Peyer's patch (tissue), 4 donors: ENCODE measurements around the gene BMP6. TPM values are rescaled to one million over a fixed set of nuclear protein-coding genes. Genes with fewer than 3 reads are reported as not detected.

Experiments
- DNase-seq, 3 donors: peaks; one replicate each; pipeline ENCODE4 v3.0.0-alpha.2; 2017 to 2019
- H3K27ac ChIP-seq, 4 donors: fragments of 200-600 bp; sonication (generic); one replicate each; pipeline ENCODE4 v1.5.1; 2016 to 2019
- H3K27me3 ChIP-seq, 2 donors: fragments of 200-600 bp; sonication (generic); one replicate each; pipeline ENCODE4 v1.5.1; 2019
- H3K36me3 ChIP-seq, 3 donors: fragments of 200-600 bp; sonication (generic); one replicate each; pipeline ENCODE4 v1.5.1; 2016 to 2019
- H3K4me1 ChIP-seq, 4 donors: fragments of 200-600 bp; sonication (generic); one replicate each; pipeline ENCODE4 v1.5.1; 2016 to 2019
- H3K4me3 ChIP-seq, 4 donors: fragments of 200-600 bp; sonication (generic); 1 replicate in 3 of 4; 2 replicates in 1 of 4; pipeline ENCODE4 v1.5.1; 2016 to 2019; ENCODE audit warnings: mild to moderate bottlenecking in 1 of 4
- H3K9me3 ChIP-seq, 4 donors: fragments of 200-600 bp; sonication (generic); one replicate each; pipeline ENCODE4 v1.5.1; 2016 to 2019; ENCODE audit warnings: mild to moderate bottlenecking in 1 of 4
- CTCF ChIP-seq, 6 experiments: fragments of 450-650 bp in 4 of 6; fragments of 200-600 bp in 2 of 6; sonication (generic) in 1 of 6; IDR thresholded peaks; one replicate each; pipeline ENCODE4 v1.5.1; 2017 to 2019; ENCODE audit warnings: antibody characterized with exemption in 6 of 6, mild to moderate bottlenecking in 3 of 6, moderate library complexity in 1 of 6
- POLR2A ChIP-seq, 2 donors: fragments of 450-650 bp; IDR thresholded peaks; one replicate each; pipeline ENCODE4 v1.5.1; 2017; ENCODE audit warnings: antibody characterized with exemption in 2 of 2, mild to moderate bottlenecking in 2 of 2, moderate library complexity in 2 of 2
- total RNA-seq, 4 donors: library from RNA; depleted of rRNA; stranded (reverse); fragments of >200 nt; gene quantifications; one replicate each; pipeline ENCODE4 v1.1.0, GENCODE V29; 2016

The BMP6 gene
- total RNA-seq, 4 donors from 2014 or later = 0.88 to 3.6 (median 2.2) TPM

GRCh38 chr6:7914991-7915789, 189.3 kb downstream of the BMP6 start:
- Histone ChIP-seq H3K27me3 (no peaks in the 10 kb centered on the region), H3K36me3 (no peaks in the 10 kb centered on the region), H3K4me1 (peaks cover 0 to 9% (median 0%) of the 10 kb centered on the region in 4 donors), H3K4me3 (no peak overlapping the region), H3K27ac (peak overlapping the region in 1 of 4 donors; percentile 29), H3K9me3 (no peaks in the 10 kb centered on the region)
- peak in 2 of 3 donors; percentile 69 to 73 for DNase-seq
- TF ChIP-seq CTCF (IDR thresholded peaks at IDR 0.05) = no peak
- TF ChIP-seq POLR2A (IDR thresholded peaks at IDR 0.05) = no peak

- H3K27ac ChIP-seq = peak overlapping the region in 2 of 4 donors; percentile 14 to 66
- no peak for DNase-seq
- H3K4me3 ChIP-seq = no peak overlapping the region
- no peaks in the 10 kb centered on the region for H3K27me3 ChIP-seq
- H3K4me1 ChIP-seq = no peaks in the 10 kb centered on the region
- no peak for TF ChIP-seq POLR2A (IDR thresholded peaks at IDR 0.05)
- TF ChIP-seq CTCF (IDR thresholded peaks at IDR 0.05) = no peak
- no peaks in the 10 kb centered on the region for H3K9me3 ChIP-seq
- no peaks in the 10 kb centered on the region for H3K36me3 ChIP-seq
Observed at GRCh38 chr6:7916959-7917358, 191.1 kb downstream of the BMP6 start.

GRCh38 chr6:7917729-7918128, 191.8 kb downstream of the BMP6 start:
- Histone ChIP-seq H3K27ac (peak overlapping the region in 2 of 4 donors; percentile 8 to 66), H3K36me3 (no peaks in the 10 kb centered on the region), H3K27me3 (no peaks in the 10 kb centered on the region), H3K9me3 (no peaks in the 10 kb centered on the region), H3K4me3 (no peak overlapping the region), H3K4me1 (no peaks in the 10 kb centered on the region)
- TF ChIP-seq POLR2A (IDR thresholded peaks at IDR 0.05) = no peak
- no peak for TF ChIP-seq CTCF (IDR thresholded peaks at IDR 0.05)
- DNase-seq = peak in 1 of 3 donors; percentile 41

GRCh38 chr6:7918403-7918802, 192.5 kb downstream of the BMP6 start:
- no peak overlapping the region for H3K27ac ChIP-seq
- no peak for DNase-seq
- TF ChIP-seq POLR2A (IDR thresholded peaks at IDR 0.05) (no peak), CTCF (IDR thresholded peaks at IDR 0.05) (no peak)
- no peaks in the 10 kb centered on the region for H3K9me3 ChIP-seq
- H3K4me3 ChIP-seq = no peak overlapping the region
- H3K4me1 ChIP-seq = no peaks in the 10 kb centered on the region
- no peaks in the 10 kb centered on the region for H3K36me3 ChIP-seq
- H3K27me3 ChIP-seq = no peaks in the 10 kb centered on the region

GRCh38 chr6:7919871-7920270, 194.0 kb downstream of the BMP6 start:
- TF ChIP-seq CTCF (IDR thresholded peaks at IDR 0.05) = no peak
- no peak for TF ChIP-seq POLR2A (IDR thresholded peaks at IDR 0.05)
- no peaks in the 10 kb centered on the region for H3K36me3 ChIP-seq
- H3K27ac ChIP-seq = no peak overlapping the region
- H3K4me3 ChIP-seq = no peak overlapping the region
- no peaks in the 10 kb centered on the region for H3K27me3 ChIP-seq
- H3K4me1 ChIP-seq = no peaks in the 10 kb centered on the region
- H3K9me3 ChIP-seq = no peaks in the 10 kb centered on the region
- DNase-seq = peak in 1 of 3 donors; percentile 66
